GM21447 (cell line): Measurements from ENCODE around the gene SPRR5.

ENCODE experiments used
- ATAC-seq: cut with Tn5 transposase; IDR thresholded peaks from one replicate; pipeline ENCODE4 v1.9.1; 2021; ENCODE audit not compliant: unreplicated experiment

SPRR5 gene, protein sequence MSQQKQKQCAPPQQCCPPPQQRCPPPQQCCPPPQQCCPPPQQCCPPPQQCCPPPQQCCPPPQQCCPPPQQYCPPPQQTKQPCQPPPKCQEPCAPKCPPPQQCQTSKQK

DNA sequence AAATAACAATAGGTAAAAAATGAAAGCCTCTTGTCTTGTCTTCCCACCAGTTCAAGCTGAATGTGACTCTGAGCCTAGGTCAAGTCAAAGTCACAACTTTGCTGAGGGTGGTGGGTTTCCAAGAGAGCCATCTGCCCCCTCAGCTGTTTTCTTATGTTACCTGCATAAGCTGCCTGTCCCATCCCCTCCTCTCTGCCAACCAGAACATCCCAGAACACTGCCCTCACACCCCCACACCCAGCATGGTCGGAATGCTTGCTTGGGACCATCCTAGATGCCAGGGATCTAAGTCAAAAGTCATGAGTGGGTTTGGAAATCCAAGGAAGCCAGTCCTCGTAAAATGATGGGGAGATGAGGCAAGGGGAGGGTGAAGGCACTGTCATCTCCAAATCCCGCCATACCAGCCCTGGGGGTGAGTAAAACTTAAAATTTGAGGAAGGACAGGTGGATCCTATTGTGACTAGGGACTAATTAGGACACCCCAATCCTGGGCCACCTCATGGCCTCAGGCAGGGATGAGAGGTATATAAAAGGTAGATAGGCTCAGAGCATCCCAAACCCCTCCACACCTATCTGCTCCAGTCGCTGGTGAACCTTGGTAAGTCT is at the start of gene SPRR5:
TSS of gene SPRR5 (plus strand) at position 556 of the 606 bp plus-strand sequence. CDS start 1,349 bp downstream, outside the sequence.
- ATAC-seq, result no peak

DNA sequence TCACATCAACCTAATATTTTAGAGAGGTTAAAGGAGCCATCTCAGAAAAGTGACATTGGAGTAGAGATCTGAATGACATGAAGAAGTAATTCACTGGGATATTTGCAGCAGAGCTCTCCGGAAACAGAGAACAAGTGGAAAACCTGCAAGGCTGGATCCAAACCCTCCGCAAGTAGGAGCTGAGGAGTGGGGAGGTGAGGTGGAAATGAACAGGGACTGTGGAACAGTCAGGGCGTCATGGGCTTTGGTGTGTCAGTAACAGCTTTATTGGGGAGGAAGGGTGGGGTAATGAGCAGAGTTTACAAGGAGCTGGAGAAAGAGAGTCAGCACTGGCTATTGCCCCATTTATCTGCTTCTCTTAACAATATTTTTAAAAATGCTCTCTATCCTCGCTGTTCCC is 48.0 kb upstream of the SPRR5 start:
- no peak for ATAC-seq

DNA sequence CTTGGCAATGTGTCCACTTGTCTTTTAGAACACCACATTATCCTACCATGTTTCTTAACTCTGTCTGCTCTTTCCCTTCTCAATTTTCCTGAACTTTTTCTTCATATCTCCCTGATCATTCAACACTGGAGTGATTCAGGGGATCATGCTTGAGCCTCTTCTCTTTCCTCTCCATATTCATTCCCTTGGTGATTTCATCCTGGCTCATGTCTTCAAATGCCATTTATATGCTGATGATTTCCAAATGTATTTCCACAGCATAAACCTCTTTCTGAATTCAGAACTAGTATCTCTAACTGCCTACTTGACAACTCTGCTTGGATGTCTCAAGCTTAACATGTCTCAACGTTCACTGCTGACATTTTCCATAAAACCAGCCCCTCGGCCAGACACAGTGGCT is 47.1 kb upstream of the SPRR5 start:
- no peak for ATAC-seq

DNA sequence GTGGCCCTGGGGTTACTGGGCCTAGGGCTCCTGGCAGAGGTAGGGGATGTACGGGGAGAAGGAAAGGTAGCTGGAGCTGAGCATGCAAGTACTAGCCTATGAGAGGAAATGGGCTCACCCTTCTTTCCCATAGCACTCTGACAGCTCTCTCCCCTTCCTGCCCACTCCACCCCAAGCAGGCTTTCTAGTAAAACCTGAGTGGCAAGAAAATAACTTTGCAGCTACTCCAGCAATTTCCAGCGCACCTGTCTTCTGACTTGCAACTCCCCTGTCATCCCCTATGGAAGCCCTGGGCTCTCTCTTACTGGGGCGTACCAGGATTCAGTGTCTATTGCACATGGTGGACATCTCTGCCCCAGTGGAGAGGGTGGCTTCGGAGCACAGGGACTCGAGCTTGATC is 45.4 kb upstream of the SPRR5 start:
- no peak for ATAC-seq

DNA sequence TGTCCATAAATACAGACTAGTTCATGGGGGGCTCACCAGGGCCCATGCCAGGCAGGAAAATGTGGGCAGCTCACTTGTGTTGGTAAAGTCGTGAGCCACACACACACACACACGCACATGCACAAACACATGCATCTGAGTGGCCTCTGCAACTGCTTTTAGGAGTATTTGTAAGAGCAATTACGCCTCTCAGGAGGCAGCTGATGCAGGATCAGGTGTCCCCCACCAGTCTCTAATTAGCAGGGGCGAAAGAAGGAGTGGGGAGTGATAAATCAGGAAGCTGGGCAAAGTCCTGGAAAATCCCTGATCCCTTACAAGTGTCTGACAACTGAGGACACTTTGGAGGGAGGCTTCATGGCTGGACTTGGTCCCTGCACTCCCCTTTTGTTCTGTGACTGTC is 44.4 kb upstream of the SPRR5 start:
- ATAC-seq, result no peak

DNA sequence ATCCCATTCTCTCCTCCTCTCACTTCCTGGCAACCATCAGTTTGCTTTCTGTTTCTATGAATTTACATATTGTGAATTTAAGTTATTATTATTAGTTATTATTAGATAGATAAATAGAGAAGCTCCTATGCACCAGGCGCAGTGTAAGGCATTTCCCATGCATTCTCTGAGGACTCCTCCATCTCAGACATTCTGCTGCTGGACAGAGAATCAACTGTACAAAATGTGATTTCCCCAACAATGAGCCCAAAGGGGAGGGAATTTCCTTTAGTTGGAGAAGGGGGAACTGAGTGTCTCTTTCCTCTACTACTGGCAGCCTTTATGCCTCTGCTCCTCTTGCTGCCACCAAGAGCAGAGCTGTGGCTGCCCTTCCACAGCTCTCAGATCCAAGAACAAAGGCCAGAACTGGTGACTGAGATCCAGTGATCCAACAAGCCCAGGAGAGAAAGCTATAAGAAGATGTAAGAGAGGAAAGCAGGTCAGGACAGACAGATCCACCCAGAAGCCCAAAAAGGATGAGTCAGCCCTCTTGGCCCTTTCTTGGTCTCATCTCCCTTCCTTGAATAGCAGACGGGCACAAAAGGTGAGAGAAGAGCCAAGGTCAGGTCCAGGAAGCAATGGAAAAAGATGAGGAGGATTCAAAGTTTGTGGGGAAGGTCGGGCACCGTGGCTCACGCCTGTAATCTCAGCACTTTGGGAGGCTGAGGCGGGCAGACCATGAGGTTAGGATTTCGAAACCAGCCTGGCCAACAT is 42.1 kb upstream of the SPRR5 start:
- ATAC-seq, result no peak

DNA sequence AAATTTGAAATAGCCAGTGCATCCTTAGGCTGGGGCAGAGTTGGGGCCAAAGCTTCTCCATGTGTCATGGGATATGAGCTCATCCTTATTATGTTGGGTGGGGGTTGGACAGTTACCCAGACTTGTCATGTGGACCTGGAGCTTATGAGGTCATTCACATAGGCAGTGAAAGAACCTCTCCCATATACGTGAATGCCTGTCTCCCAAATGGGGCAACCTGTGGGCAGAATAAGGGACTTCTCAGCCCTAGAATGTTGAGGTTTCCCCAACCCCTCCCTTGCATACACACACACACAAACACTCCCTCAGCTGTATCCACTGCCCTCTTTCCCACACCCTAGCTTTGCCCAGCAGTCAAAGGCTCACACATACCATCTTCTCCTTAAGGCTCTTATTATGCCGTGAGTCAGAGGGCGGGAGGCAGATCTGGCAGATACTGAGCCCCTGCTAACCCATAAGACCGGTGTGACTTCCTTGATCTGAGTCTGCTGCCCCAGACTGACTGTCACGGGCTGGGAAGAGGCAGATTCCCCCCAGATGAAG is 40.9 kb upstream of the SPRR5 start:
- no peak for ATAC-seq

DNA sequence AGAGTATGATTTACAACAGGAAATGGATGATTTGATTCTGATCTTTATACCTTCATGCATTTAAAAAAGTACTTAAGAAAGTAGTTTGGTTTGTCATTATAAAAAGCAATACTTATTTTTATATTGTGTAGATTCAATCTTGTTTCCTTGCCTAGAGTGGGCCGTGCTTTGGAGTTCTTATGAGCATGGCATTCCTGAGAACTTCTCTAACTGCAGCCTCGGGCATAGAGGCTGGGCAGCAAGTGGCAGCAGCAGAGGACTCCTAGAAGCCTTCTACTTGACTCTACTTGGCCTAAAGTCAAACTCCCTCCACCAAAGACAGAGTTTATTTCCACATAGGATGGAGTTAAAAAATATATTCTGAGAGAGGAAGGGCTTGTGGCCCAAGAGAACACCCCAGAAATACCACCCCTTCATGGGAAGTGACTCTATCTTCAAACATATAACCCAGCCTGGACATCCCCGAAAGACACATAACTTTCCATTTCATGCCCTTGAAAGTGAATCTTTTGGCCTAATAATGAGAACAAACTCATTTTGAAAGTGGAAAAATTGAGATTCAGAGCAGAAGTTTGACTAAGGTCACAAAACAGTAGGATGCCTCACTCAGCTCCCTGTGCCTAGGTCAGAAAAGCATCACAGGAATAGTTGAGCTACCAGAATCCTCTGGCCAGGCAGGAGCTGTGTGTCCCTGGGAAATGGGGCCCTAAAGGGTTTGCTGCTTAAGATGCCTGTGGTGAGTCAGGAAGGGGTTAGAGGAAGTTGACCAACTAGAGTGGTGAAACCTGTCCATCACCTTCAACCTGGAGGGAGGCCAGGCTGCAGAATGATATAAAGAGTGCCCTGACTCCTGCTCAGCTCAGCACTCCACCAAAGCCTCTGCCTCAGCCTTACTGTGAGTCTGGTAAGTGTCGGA is 39.1 kb upstream of the SPRR5 start, which contains the start of gene IVL:
TSS of gene IVL (plus strand) at position 861 of the 916 bp plus-strand sequence. CDS start 1,252 bp downstream, outside the sequence.
- ATAC-seq, result no peak

DNA sequence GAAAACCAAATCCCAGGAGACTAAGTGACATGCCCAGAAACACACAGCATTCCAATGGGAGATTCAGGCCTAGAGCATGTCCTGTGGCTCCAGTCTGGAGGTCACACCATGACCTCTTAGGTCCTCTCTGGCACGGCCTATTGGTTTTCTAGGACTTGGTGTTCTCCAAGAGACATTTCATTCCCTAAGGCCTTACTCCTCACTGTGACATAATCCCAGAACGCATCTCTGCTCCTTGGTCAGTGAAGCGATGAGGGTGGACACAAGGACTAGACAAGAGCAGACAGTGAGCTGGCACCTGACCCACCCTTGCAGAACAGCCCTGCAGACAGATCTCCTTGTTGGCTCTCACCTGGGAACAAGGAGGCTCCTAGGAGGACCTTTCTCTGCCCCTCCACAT is 37.8 kb upstream of the SPRR5 start:
- no peak for ATAC-seq

DNA sequence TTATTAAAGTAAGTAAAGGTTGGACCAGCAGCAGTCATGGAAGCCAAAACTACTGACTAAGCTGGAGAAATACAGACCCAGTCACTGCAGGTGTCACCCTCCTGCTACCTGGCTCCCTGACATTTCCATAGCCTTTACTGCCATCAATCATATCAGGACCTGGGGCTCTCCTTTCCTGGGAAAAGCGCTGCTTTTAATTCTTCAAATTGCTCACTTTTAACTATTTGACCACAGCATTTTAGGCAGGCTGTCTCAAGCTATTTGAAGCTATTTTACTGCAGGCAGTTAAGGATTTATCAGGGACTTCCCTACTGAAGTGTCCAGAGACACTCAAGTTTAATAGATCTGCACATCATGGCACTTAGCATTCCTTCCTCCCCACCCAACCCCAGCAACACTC is 34.5 kb upstream of the SPRR5 start:
- ATAC-seq, result no peak

DNA sequence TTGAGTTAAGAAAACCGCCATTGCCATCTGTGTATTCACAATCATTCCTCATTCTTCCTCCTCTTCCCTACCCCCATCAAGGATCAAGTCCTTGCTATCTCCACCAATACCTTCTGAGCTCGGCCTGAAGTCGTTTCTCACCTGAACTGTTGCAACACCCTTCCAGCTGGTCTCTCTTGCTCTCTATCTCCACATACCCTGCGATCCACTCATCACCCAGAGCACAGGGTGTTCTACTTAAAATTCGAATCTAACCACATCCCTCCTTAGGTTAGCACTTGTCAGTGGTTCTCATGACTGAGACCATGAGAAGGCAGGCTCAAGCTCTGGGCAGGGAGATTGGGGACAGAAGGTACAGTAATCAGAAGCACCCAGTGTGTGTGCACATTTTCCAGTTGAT is 34.1 kb upstream of the SPRR5 start:
- ATAC-seq, result no peak

DNA sequence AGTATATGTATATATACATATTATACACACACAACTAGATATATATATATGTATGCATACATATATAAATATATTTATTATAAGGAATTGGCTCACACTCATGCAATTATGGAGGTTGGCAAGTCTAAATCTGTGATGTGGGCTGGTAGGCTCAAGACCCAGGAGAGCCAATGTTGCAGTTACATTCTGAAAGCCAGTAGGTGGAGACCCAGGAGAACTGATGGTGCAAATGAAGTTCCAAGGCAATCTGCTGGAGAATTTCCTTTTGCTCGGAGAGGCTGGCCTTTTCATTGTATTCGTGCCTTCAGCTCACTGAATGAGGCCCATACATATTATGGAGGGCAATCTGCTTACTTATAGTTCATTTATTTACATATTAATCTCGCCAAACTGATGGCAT is 29.2 kb upstream of the SPRR5 start:
- ATAC-seq, result no peak

DNA sequence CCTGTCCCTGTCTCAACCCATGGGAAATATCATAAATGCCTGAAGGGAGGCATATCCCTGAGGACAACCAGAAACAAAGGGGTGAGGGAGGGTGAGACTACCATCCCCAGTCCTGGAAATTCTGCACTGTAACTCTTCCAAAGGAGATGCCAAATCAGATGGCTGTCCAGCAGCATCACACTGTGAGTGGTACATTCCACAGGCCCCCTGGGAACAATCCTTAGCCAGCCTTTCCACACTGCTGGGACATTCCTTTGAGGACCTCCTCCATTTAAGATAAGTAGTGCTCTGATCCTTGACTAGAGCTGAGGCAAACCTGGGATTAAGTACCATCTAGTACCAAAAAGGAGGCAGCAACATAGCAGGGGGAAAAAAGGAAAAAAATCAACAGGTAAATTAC is 27.9 kb upstream of the SPRR5 start:
- no peak for ATAC-seq

DNA sequence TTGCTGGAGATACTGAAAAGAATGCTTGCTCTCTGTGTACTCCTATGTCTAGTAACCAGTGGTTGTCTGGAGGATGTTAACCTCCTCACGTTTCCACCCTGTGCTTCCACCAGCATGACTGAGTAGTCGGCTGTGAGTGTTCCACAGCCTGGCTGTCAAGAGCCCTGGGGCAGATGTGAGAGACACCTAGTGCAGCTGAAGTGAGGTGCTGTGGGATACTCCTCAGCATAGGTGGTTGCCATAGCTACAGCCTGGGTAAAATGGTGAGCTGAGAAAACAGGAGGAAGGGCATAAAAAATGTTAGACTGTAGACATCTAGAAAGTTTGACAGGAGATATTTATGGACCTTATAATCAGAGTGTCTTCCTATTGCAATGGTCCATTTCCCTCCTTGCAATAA is 22.8 kb upstream of the SPRR5 start:
- ATAC-seq, result no peak

DNA sequence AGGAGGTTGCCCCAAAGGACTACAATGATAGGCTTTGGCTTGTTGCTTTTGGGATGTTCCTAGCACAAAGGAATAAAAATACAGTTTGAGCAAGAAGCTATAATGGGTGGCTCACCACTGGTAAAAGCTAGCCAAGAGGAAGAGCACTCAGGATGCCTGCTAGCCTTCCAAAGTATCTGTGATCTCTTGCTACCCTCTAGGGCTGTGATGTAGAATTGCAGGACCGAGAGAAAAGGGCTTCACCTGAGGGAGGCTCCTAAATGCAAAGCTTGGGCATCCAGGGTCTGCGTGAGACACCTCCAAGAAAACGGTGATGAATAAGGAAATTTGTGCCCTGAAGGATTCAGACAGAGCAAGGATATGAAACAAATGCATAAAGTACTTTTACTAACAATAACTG is 20.9 kb upstream of the SPRR5 start:
- no peak for ATAC-seq

DNA sequence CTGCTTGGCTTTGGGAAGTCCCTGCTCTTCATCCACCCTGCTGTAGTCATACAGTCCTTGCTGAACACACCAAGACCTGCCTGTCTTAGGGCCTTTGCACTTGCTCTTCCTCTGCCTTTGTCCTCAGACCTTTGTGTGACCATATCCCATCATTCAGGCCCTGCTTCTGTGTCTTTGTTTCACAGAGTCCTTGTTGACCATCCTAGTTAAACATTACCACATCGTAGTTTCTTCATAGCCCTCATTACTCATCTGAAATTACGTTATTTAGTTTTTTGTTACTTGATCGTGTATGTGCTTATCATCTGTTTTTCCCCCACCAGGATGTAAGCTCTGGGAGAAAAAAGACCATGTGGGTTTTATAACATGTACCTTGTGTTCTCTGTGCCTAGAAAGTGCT is 18.3 kb upstream of the SPRR5 start:
- no peak for ATAC-seq

DNA sequence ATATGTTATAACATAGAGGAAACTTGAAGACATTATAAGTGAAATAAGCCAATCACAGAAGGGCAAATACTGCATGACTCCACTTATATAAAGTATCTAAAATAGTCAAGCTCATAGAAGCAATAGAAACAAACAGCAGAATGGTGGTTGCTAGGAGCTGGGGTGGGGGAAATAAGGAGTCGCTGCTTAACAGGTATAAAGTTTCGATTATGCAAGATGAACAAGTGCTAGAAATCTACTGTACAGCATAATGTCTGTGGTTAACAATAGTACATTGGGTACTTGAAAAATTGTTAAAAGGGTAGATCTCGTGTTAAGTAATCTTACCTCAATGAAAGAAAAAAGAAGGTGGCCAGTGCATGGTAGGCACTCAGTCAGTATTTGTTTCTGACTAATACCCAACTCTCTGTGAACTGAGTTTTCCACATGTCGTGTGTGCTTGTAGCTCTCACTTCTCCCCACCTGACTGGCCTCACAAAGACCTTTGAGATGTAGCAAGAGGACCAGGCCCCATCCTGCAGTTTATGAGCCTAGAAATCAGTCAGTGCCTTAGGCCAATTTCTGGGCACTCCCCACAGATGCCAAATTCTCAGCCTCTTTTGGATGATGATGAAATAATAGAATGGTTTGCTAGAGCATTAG is 14.7 kb upstream of the SPRR5 start:
- no peak for ATAC-seq

DNA sequence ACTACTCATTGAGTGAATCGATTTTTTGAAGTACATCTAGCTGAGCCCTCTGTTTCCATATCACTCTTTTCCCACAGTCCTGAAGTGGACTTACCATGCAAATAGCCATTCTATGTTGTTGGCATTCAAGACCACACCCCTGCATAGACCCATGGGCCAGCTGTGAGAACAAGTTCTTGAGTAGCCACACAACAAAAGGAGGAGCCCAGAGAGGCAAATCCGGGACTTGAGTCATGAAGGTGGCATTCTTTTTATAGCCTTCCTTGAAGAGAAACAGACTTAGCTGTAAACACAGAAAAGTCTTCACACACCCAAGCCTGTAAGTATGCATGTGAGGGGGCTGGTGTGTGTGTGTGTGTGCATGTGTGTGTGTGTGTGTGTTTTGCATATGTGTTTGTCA is 13.8 kb upstream of the SPRR5 start:
- no peak for ATAC-seq

DNA sequence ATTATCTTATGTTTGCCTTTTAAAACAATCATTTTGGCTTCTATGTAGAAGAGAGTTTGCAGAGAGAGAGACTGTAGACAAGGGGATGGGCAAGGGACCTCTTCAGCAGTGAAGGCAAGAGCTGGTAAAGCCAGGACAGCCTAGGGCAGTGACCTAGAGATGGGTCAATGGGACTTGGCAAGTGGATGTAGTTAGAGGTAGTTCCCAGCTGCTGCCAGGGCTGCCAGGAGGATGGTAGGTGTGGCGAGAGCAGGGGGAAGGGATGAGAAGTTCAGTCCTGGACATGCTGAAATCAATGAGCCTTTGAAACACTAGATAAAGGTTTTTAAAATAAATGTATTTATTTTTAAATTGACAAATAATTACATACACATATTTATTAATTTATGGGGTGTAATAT is 6.4 kb upstream of the SPRR5 start:
- ATAC-seq, result no peak

DNA sequence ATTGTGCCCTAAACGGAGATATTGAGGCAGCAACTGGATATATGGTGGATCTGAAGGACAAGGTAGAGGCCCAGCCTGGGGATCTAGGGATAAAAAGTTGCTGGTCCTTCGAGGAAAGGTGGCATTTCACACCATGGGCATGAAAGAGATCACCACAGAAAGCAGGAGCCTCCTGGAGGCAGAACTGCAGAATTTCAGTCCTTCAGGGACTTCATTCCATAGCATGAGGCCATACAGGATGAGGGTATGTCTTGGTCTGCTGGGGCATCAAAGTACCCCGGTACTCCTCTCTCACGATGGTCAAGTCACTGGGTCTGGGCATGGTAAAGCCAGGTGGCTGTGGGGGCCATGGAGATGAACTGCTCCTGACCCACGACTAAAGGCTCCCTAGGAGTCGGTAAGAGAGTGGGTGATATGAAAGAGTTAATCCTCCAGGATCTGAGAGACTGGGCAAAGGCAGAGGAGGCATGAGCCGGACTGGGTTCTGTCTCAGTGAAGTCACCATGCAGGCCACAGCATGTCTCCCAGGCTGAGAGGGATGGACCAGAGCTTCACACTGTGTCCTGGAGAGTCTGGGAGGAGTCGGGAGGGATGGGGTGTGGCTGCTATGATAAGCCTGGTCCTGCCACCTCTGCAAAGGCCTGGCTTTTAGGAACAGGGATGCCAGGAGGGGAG is 5.8 kb upstream of the SPRR5 start:
- ATAC-seq, result no peak
